GM12878 (cell line): Measurements from ENCODE around the gene CSTA. TPM values are rescaled to one million over a fixed set of nuclear protein-coding genes. Genes with fewer than 3 reads are reported as not detected.

Experiments
- CREM ChIP-seq: IDR thresholded peaks from 2 replicates; pipeline ENCODE4 v1.6.1; 2014; ENCODE audit warnings: antibody characterized with exemption, low read depth
- MYC ChIP-seq: IDR thresholded peaks from 2 replicates; pipeline ENCODE4 v1.6.1; 2011; ENCODE audit warnings: mild to moderate bottlenecking, low read length, moderate library complexity, inconsistent platforms; ENCODE audit not compliant: insufficient read depth, insufficient replicate concordance, insufficient read length, severe bottlenecking
- NBN ChIP-seq: fragments of 450-650 bp; IDR thresholded peaks from 2 replicates; pipeline ENCODE4 v1.6.1; 2016
- NFYA ChIP-seq: IDR thresholded peaks from 2 replicates; pipeline ENCODE4 v1.6.1; 2011; ENCODE audit warnings: low read depth, mild to moderate bottlenecking, low read length, improper control_type of control experiment, borderline replicate concordance
- PAX8 ChIP-seq: fragments of 450-650 bp; IDR thresholded peaks from 2 replicates; pipeline ENCODE4 v1.6.1; 2017; ENCODE audit warnings: mild to moderate bottlenecking, moderate library complexity
- POLR2A ChIP-seq: IDR thresholded peaks from 2 replicates; pipeline ENCODE4 v1.6.1; 2011; ENCODE audit warnings: low read depth, mild to moderate bottlenecking, low read length
- POLR2AphosphoS2 ChIP-seq: IDR thresholded peaks from 2 replicates; pipeline ENCODE4 v1.6.1; 2011; ENCODE audit warnings: low read depth, mild to moderate bottlenecking, low read length, improper control_type of control experiment, moderate library complexity
- SIN3A ChIP-seq: IDR thresholded peaks from 2 replicates; pipeline ENCODE4 v1.6.1; 2012; ENCODE audit warnings: low read depth, low read length, improper control_type of control experiment
- SUZ12 ChIP-seq: fragments of 200-600 bp; sonication (generic); IDR thresholded peaks from one replicate; pipeline ENCODE4 v1.6.1; 2018; ENCODE audit warnings: antibody characterized with exemption, mild to moderate bottlenecking; ENCODE audit not compliant: unreplicated experiment
- polyA plus RNA-seq, 11 experiments: library from polyadenylated mRNA; depleted of rRNA in 4 of 11; unstranded in 6 of 11; stranded (reverse) in 5 of 11; fragments of >200 nt; fragmentation: Nextera tagmentation in 4 of 11; fragmentation: Illumina TruSeq in 1 of 11; extraction: Ambion mirVana in 4 of 11; extraction: Trizol in 1 of 11; gene quantifications; 1 replicate in 1 of 11; 2 replicates in 10 of 11; pipeline versions ENCODE4 v1.2.1 to v1.2.3, GENCODE V29; 2011 to 2016; ENCODE audit warnings: inconsistent platforms in 2 of 11, missing spikeins in 2 of 11, low read depth in 1 of 11
- total RNA-seq, 4 experiments: library from RNA; depleted of rRNA in 3 of 4; stranded (reverse); fragments of >200 nt in 3 of 4; fragmentation: Illumina TruSeq in 1 of 4; extraction: Trizol in 1 of 4; gene quantifications; 2 replicates each; pipeline versions ENCODE4 v1.2.1 to v1.2.3, GENCODE V29; 2013 to 2021
- TF ChIP-seq, protein P1 (sequence below): IDR thresholded peaks from 2 replicates; pipeline ENCODE4 v1.6.1; 2011; ENCODE audit warnings: borderline replicate concordance, low read depth, mild to moderate bottlenecking, moderate library complexity, mixed read lengths, low read length; ENCODE audit not compliant: insufficient read depth; ENCODE audit errors: extremely low read length
- TF ChIP-seq, protein P2 (sequence below): fragments of 450-650 bp; IDR thresholded peaks from 2 replicates; pipeline ENCODE4 v1.6.1; 2017; ENCODE audit warnings: mild to moderate bottlenecking
- TF ChIP-seq, protein P3 (sequence below): fragments of 150-350 bp; IDR thresholded peaks from 2 replicates; pipeline ENCODE4 v1.6.1; 2016; ENCODE audit warnings: low read depth, low read length

Gene CSTA
- total and polyA plus RNA-seq, 10 of the 15 experiments (the other 5 are each of a cell fraction or from before 2014, with no cell fraction given) = 1.8 to 6.7 (median 3.4) TPM

- TF ChIP-seq NBN (peak; percentile 86), NFYA (no peak), POLR2AphosphoS2 (peak; percentile 93), CREM (peak; percentile 69; the same call in 1 of the 2 replicates), POLR2A (peak; percentile 96), MYC (peak; percentile 60), SIN3A (peak; percentile 79; the same call in 1 of the 2 replicates), SUZ12 (no peak), PAX8 (no peak)
- TF ChIP-seq, protein P1, sequence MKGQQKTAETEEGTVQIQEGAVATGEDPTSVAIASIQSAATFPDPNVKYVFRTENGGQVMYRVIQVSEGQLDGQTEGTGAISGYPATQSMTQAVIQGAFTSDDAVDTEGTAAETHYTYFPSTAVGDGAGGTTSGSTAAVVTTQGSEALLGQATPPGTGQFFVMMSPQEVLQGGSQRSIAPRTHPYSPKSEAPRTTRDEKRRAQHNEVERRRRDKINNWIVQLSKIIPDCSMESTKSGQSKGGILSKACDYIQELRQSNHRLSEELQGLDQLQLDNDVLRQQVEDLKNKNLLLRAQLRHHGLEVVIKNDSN = no peak
- TF ChIP-seq, protein P2, sequence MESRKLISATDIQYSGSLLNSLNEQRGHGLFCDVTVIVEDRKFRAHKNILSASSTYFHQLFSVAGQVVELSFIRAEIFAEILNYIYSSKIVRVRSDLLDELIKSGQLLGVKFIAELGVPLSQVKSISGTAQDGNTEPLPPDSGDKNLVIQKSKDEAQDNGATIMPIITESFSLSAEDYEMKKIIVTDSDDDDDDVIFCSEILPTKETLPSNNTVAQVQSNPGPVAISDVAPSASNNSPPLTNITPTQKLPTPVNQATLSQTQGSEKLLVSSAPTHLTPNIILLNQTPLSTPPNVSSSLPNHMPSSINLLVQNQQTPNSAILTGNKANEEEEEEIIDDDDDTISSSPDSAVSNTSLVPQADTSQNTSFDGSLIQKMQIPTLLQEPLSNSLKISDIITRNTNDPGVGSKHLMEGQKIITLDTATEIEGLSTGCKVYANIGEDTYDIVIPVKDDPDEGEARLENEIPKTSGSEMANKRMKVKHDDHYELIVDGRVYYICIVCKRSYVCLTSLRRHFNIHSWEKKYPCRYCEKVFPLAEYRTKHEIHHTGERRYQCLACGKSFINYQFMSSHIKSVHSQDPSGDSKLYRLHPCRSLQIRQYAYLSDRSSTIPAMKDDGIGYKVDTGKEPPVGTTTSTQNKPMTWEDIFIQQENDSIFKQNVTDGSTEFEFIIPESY = no peak
- TF ChIP-seq, protein P3, sequence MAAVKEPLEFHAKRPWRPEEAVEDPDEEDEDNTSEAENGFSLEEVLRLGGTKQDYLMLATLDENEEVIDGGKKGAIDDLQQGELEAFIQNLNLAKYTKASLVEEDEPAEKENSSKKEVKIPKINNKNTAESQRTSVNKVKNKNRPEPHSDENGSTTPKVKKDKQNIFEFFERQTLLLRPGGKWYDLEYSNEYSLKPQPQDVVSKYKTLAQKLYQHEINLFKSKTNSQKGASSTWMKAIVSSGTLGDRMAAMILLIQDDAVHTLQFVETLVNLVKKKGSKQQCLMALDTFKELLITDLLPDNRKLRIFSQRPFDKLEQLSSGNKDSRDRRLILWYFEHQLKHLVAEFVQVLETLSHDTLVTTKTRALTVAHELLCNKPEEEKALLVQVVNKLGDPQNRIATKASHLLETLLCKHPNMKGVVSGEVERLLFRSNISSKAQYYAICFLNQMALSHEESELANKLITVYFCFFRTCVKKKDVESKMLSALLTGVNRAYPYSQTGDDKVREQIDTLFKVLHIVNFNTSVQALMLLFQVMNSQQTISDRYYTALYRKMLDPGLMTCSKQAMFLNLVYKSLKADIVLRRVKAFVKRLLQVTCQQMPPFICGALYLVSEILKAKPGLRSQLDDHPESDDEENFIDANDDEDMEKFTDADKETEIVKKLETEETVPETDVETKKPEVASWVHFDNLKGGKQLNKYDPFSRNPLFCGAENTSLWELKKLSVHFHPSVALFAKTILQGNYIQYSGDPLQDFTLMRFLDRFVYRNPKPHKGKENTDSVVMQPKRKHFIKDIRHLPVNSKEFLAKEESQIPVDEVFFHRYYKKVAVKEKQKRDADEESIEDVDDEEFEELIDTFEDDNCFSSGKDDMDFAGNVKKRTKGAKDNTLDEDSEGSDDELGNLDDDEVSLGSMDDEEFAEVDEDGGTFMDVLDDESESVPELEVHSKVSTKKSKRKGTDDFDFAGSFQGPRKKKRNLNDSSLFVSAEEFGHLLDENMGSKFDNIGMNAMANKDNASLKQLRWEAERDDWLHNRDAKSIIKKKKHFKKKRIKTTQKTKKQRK = no peak
Measured at GRCh38 chr3:122383771-122384697, 59.0 kb downstream of the CSTA start, which contains the start of gene FAM162A (continued).
